ENCODE measurements around the gene NBAS. TPM values are rescaled to one million over a fixed set of nuclear protein-coding genes. Genes with fewer than 3 reads are reported as not detected.
"Not testable (repeated sequence)": the region's sequence is repeated elsewhere in the genome, so short reads cannot be mapped to it uniquely, and the experiment has no call there.

NBAS gene
- polyA plus RNA-seq, 1 donor: 55.8 TPM

GRCh38 chr2:15532996-15533395 lies 28.1 kb downstream of the NBAS start:
- H3K27ac ChIP-seq (ENCODE audit: low read length): no peak overlapping the region
- WGBS (ENCODE audit: insufficient coverage, low lambda C conversion rate): no CpG with 5 or more reads among the region's 5 CpGs
- no peaks in the 10 kb centered on the region for H3K4me1 ChIP-seq (ENCODE audit: control insufficient read depth, insufficient read depth, low read length)
- H3K36me3 ChIP-seq (ENCODE audit: control insufficient read depth, insufficient read depth, low read length): peaks cover 32% of the 10 kb centered on the region
- no peak overlapping the region for H3K4me3 ChIP-seq (ENCODE audit: low read length)
- H3K27me3 ChIP-seq (ENCODE audit: control insufficient read depth, insufficient read depth, low read length): no peaks in the 10 kb centered on the region
- no peaks in the 10 kb centered on the region for H3K9me3 ChIP-seq (ENCODE audit: control insufficient read depth, low read depth, low read length)
- no peak for DNase-seq

DNA sequence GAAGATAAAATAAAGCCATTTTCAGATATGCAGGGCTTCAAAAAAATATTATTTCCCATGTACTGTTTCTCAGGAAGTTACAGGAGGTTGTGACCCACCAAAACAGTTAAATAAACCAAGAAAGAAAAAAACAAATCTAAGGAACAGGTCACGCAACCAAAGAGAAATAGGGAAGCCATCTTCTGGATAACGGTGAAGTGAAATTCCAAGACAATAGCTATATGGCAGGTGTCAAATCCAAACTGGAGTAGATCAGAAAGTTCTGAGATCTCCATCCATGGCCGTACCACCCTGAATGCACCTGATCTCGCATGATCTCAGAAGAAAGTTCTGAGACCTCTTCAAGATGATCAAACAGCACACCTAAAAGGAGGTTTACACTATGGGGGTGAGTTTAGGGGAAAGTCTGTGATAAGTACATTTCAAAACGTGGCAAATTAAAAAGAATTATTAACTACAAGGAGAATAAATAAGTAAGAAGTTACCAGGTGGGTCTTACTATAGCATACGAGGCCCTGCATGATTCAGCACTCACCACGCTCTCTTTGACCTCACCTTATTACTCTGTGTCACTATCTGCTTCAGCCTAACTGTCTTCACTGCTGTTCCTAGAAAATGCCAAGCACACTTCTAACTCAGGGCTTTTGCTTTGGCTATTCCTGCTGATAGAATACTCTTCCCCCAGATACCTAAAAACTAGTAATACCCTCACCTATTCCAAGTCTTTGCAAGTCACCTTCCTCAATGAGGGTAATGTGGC lies 29.9 kb downstream of the NBAS start:
- Histone ChIP-seq H3K4me3 (ENCODE audit: low read length) (no peak overlapping the region), H3K27me3 (ENCODE audit: control insufficient read depth, insufficient read depth, low read length) (no peaks in the 10 kb centered on the region), H3K27ac (ENCODE audit: low read length) (no peak overlapping the region), H3K36me3 (ENCODE audit: control insufficient read depth, insufficient read depth, low read length) (peaks cover 38% of the 10 kb centered on the region), H3K9me3 (ENCODE audit: control insufficient read depth, low read depth, low read length) (no peaks in the 10 kb centered on the region), H3K4me1 (ENCODE audit: control insufficient read depth, insufficient read depth, low read length) (no peaks in the 10 kb centered on the region)
- no peak for DNase-seq
- WGBS (ENCODE audit: insufficient coverage, low lambda C conversion rate): 59% methylated on average over 2 of the region's 7 CpGs

- WGBS (ENCODE audit: insufficient coverage, low lambda C conversion rate): no CpG with 5 or more reads among the region's 6 CpGs
- no peak for DNase-seq
- Histone ChIP-seq H3K36me3 (ENCODE audit: control insufficient read depth, insufficient read depth, low read length) (peaks cover 46% of the 10 kb centered on the region), H3K9me3 (ENCODE audit: control insufficient read depth, low read depth, low read length) (no peaks in the 10 kb centered on the region), H3K4me3 (ENCODE audit: low read length) (no peak overlapping the region), H3K4me1 (ENCODE audit: control insufficient read depth, insufficient read depth, low read length) (no peaks in the 10 kb centered on the region), H3K27me3 (ENCODE audit: control insufficient read depth, insufficient read depth, low read length) (no peaks in the 10 kb centered on the region), H3K27ac (ENCODE audit: low read length) (no peak overlapping the region)
These were observed 33.9 kb downstream of the NBAS start for GRCh38 chr2:15527074-15527739.

GRCh38 chr2:15521641-15522181 lies 39.4 kb downstream of the NBAS start:
- Histone ChIP-seq H3K27me3 (ENCODE audit: control insufficient read depth, insufficient read depth, low read length) (no peaks in the 10 kb centered on the region), H3K4me3 (ENCODE audit: low read length) (no peak overlapping the region), H3K9me3 (ENCODE audit: control insufficient read depth, low read depth, low read length) (no peaks in the 10 kb centered on the region), H3K27ac (ENCODE audit: low read length) (no peak overlapping the region), H3K36me3 (ENCODE audit: control insufficient read depth, insufficient read depth, low read length) (peaks cover 25% of the 10 kb centered on the region), H3K4me1 (ENCODE audit: control insufficient read depth, insufficient read depth, low read length) (no peaks in the 10 kb centered on the region)
- no peak for DNase-seq
- no CpG with 5 or more reads among the region's 2 CpGs for WGBS (ENCODE audit: insufficient coverage, low lambda C conversion rate)

DNA sequence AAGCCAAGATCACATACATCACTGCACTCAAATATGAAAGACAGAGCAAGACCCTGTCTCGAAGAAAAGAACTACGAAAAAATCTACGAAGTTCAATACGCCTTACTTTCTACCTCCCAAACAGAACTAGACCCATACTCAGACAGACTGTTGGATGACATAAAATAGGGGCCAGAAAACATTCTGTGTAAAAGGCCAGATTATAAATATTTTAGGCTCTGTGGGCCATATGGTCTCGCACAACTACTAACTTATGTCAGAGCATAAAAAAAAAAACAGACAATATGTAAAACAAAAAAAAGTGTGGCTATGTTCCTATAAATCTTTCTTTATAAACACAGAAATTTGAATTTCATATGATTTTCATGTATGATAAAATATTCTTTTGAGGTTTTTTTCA lies 40.8 kb downstream of the NBAS start:
- Histone ChIP-seq H3K27me3 (ENCODE audit: control insufficient read depth, insufficient read depth, low read length) (no peaks in the 10 kb centered on the region), H3K36me3 (ENCODE audit: control insufficient read depth, insufficient read depth, low read length) (peaks cover 21% of the 10 kb centered on the region), H3K4me1 (ENCODE audit: control insufficient read depth, insufficient read depth, low read length) (no peaks in the 10 kb centered on the region), H3K9me3 (ENCODE audit: control insufficient read depth, low read depth, low read length) (no peaks in the 10 kb centered on the region), H3K27ac (ENCODE audit: low read length) (no peak overlapping the region), H3K4me3 (ENCODE audit: low read length) (no peak overlapping the region)
- no CpG with 5 or more reads among the region's 5 CpGs for WGBS (ENCODE audit: insufficient coverage, low lambda C conversion rate)
- DNase-seq: no peak

- not testable (repeated sequence) for H3K9me3 ChIP-seq (ENCODE audit: control insufficient read depth, low read depth, low read length); H3K4me3 ChIP-seq (ENCODE audit: low read length); DNase-seq; H3K27me3 ChIP-seq (ENCODE audit: control insufficient read depth, insufficient read depth, low read length); H3K27ac ChIP-seq (ENCODE audit: low read length); H3K4me1 ChIP-seq (ENCODE audit: control insufficient read depth, insufficient read depth, low read length)
- H3K36me3 ChIP-seq (ENCODE audit: control insufficient read depth, insufficient read depth, low read length): peaks cover 11% of the 10 kb centered on the region
- 100% methylated on average over 1 of the region's 3 CpGs for WGBS (ENCODE audit: insufficient coverage, low lambda C conversion rate)
These were observed 42.4 kb downstream of the NBAS start for GRCh38 chr2:15518759-15519158.

- DNase-seq: no peak
- no peaks in the 10 kb centered on the region for H3K27me3 ChIP-seq (ENCODE audit: control insufficient read depth, insufficient read depth, low read length)
- no peaks in the 10 kb centered on the region for H3K4me1 ChIP-seq (ENCODE audit: control insufficient read depth, insufficient read depth, low read length)
- H3K36me3 ChIP-seq (ENCODE audit: control insufficient read depth, insufficient read depth, low read length): peaks cover 10% of the 10 kb centered on the region
- H3K9me3 ChIP-seq (ENCODE audit: control insufficient read depth, low read depth, low read length): no peaks in the 10 kb centered on the region
- H3K27ac ChIP-seq (ENCODE audit: low read length): no peak overlapping the region
- H3K4me3 ChIP-seq (ENCODE audit: low read length): no peak overlapping the region
- no CpG with 5 or more reads among the region's 2 CpGs for WGBS (ENCODE audit: insufficient coverage, low lambda C conversion rate)
These were observed 43.3 kb downstream of the NBAS start for GRCh38 chr2:15517793-15518192.

GRCh38 chr2:15511686-15512085 lies 49.4 kb downstream of the NBAS start:
- H3K27me3 ChIP-seq (ENCODE audit: control insufficient read depth, insufficient read depth, low read length): no peaks in the 10 kb centered on the region
- peaks cover 34% of the 10 kb centered on the region for H3K36me3 ChIP-seq (ENCODE audit: control insufficient read depth, insufficient read depth, low read length)
- DNase-seq: no peak
- H3K4me3 ChIP-seq (ENCODE audit: low read length): no peak overlapping the region
- no peaks in the 10 kb centered on the region for H3K4me1 ChIP-seq (ENCODE audit: control insufficient read depth, insufficient read depth, low read length)
- H3K27ac ChIP-seq (ENCODE audit: low read length): no peak overlapping the region
- H3K9me3 ChIP-seq (ENCODE audit: control insufficient read depth, low read depth, low read length): no peaks in the 10 kb centered on the region
- WGBS (ENCODE audit: insufficient coverage, low lambda C conversion rate): 100% methylated on average over 1 of the region's 1 CpG

DNA sequence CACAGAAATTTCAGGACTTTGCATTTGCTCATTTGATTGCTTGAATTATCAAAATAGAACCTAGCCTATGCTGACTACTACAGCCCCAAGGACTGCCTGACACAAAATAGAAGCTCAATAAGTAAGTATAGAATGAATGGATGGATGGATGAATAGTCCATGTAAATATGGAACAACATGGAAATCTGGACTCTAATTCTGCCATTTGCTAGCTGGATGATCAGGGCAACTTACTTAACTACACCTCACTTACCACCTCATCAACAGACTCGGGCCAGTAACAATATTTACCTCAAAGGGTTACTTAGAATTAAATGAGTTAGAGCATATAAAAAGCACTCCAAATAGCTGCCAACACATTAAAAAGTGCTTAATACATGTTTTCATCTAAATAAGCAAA lies 50.6 kb downstream of the NBAS start:
- H3K36me3 ChIP-seq (ENCODE audit: control insufficient read depth, insufficient read depth, low read length): peaks cover 34% of the 10 kb centered on the region
- no peak overlapping the region for H3K4me3 ChIP-seq (ENCODE audit: low read length)
- H3K27ac ChIP-seq (ENCODE audit: low read length): no peak overlapping the region
- no peak for DNase-seq
- no peaks in the 10 kb centered on the region for H3K4me1 ChIP-seq (ENCODE audit: control insufficient read depth, insufficient read depth, low read length)
- no peaks in the 10 kb centered on the region for H3K9me3 ChIP-seq (ENCODE audit: control insufficient read depth, low read depth, low read length)
- no peaks in the 10 kb centered on the region for H3K27me3 ChIP-seq (ENCODE audit: control insufficient read depth, insufficient read depth, low read length)
- no CpG with 5 or more reads among the region's 1 CpG for WGBS (ENCODE audit: insufficient coverage, low lambda C conversion rate)

- 100% methylated on average over 1 of the region's 3 CpGs for WGBS (ENCODE audit: insufficient coverage, low lambda C conversion rate)
- no peaks in the 10 kb centered on the region for H3K9me3 ChIP-seq (ENCODE audit: control insufficient read depth, low read depth, low read length)
- no peaks in the 10 kb centered on the region for H3K4me1 ChIP-seq (ENCODE audit: control insufficient read depth, insufficient read depth, low read length)
- H3K4me3 ChIP-seq (ENCODE audit: low read length): no peak overlapping the region
- H3K27me3 ChIP-seq (ENCODE audit: control insufficient read depth, insufficient read depth, low read length): no peaks in the 10 kb centered on the region
- no peak overlapping the region for H3K27ac ChIP-seq (ENCODE audit: low read length)
- peaks cover 34% of the 10 kb centered on the region for H3K36me3 ChIP-seq (ENCODE audit: control insufficient read depth, insufficient read depth, low read length)
- DNase-seq: no peak
These were observed 51.0 kb downstream of the NBAS start for GRCh38 chr2:15510131-15510530.
